Airway epithelial cell (primary cell): ENCODE measurements around the gene MINPP1. TPM values are rescaled to one million over a fixed set of nuclear protein-coding genes. Genes with fewer than 3 reads are reported as not detected.

ENCODE experiments used
- total RNA-seq: library from RNA; depleted of rRNA; stranded (reverse); fragments of >200 nt; gene quantifications from 2 replicates; pipeline ENCODE4 v1.2.3, GENCODE V29; 2015

The MINPP1 gene, protein sequence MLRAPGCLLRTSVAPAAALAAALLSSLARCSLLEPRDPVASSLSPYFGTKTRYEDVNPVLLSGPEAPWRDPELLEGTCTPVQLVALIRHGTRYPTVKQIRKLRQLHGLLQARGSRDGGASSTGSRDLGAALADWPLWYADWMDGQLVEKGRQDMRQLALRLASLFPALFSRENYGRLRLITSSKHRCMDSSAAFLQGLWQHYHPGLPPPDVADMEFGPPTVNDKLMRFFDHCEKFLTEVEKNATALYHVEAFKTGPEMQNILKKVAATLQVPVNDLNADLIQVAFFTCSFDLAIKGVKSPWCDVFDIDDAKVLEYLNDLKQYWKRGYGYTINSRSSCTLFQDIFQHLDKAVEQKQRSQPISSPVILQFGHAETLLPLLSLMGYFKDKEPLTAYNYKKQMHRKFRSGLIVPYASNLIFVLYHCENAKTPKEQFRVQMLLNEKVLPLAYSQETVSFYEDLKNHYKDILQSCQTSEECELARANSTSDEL
- 17.3 and 24.5 TPM in 2 replicates for total RNA-seq

DNA sequence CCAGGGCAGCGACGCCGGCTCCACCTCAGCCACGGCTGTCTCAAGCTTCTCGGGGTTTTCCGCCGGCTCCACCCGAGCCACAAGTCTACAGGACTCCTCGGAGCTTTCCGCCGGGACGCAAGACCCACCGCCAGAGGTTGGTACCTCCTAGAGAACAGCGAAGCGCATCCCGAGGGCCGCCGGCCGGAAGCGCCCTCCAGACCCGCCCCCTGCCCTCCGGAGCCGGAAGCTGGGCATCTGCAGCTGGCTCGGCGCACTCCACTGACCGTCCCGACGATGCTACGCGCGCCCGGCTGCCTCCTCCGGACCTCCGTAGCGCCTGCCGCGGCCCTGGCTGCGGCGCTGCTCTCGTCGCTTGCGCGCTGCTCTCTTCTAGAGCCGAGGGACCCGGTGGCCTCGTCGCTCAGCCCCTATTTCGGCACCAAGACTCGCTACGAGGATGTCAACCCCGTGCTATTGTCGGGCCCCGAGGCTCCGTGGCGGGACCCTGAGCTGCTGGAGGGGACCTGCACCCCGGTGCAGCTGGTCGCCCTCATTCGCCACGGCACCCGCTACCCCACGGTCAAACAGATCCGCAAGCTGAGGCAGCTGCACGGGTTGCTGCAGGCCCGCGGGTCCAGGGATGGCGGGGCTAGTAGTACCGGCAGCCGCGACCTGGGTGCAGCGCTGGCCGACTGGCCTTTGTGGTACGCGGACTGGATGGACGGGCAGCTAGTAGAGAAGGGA is at the start of gene MINPP1:
MINPP1 (plus strand) TSS at position 254 of the 726 bp plus-strand sequence; CDS start at position 277, 23 bp downstream.

Other genes starting within 250 kb of the MINPP1 start
- 1.3 and 3.8 TPM in 2 replicates for gene NUTM2D, start 147.1 kb upstream of the MINPP1 start, total RNA-seq
- 4.2 and 6.6 TPM in 2 replicates for gene PAPSS2, start 155.0 kb downstream of the MINPP1 start, total RNA-seq